ENCODE data around the gene KIRREL3.

The KIRREL3 gene

GRCh38 chr11:126548581-126549550 is 451.7 kb downstream of the KIRREL3 start:
- no peak for DNase-seq

GRCh38 chr11:126547691-126548090 is 452.9 kb downstream of the KIRREL3 start:
- no peak for DNase-seq

- DNase-seq, result no peak
These were observed 453.4 kb downstream of the KIRREL3 start for GRCh38 chr11:126547161-126547560.

- no peak for DNase-seq
These were observed 453.9 kb downstream of the KIRREL3 start for GRCh38 chr11:126546694-126547093.

GRCh38 chr11:126546191-126546590 is 454.4 kb downstream of the KIRREL3 start:
- no peak for DNase-seq

- DNase-seq, result no peak
These were observed 455.5 kb downstream of the KIRREL3 start for GRCh38 chr11:126545057-126545555.

GRCh38 chr11:126544108-126545056 is 456.2 kb downstream of the KIRREL3 start:
- DNase-seq, result no peak

GRCh38 chr11:126543691-126544090 is 456.9 kb downstream of the KIRREL3 start:
- no peak for DNase-seq

GRCh38 chr11:126542334-126543015 is 458.1 kb downstream of the KIRREL3 start:
- no peak for DNase-seq

- DNase-seq, result no peak
These were observed 462.5 kb downstream of the KIRREL3 start for GRCh38 chr11:126538071-126538470.

GRCh38 chr11:126537492-126537891 is 463.1 kb downstream of the KIRREL3 start:
- DNase-seq, result no peak

GRCh38 chr11:126534141-126534805 is 466.3 kb downstream of the KIRREL3 start:
- DNase-seq, result no peak

GRCh38 chr11:126533560-126533959 is 467.0 kb downstream of the KIRREL3 start:
- no peak for DNase-seq

GRCh38 chr11:126530416-126530815 is 470.2 kb downstream of the KIRREL3 start:
- DNase-seq, result no peak

- no peak for DNase-seq
These were observed 471.5 kb downstream of the KIRREL3 start for GRCh38 chr11:126529037-126529436.

GRCh38 chr11:126528075-126528474 is 472.5 kb downstream of the KIRREL3 start:
- no peak for DNase-seq

- DNase-seq, result no peak
These were observed 472.9 kb downstream of the KIRREL3 start for GRCh38 chr11:126527651-126528050.

- DNase-seq, result no peak
These were observed 474.1 kb downstream of the KIRREL3 start for GRCh38 chr11:126526471-126526870.

GRCh38 chr11:126525702-126526101 is 474.9 kb downstream of the KIRREL3 start:
- DNase-seq, result no peak

- DNase-seq, result no peak
These were observed 475.4 kb downstream of the KIRREL3 start for GRCh38 chr11:126525216-126525615.

- DNase-seq, result no peak
These were observed 476.9 kb downstream of the KIRREL3 start for GRCh38 chr11:126523441-126524205.
